ENCODE data around the gene EPO.
A peak's percentile ranks its signal among the peaks of the same experiment; 100 is the strongest.
"Not testable (repeated sequence)": the region's sequence is repeated elsewhere in the genome, so short reads cannot be mapped to it uniquely, and the experiment has no call there.

Gene EPO

GRCh38 chr7:100730136-100730800 is 10.0 kb downstream of the EPO start:
- Histone ChIP-seq H3K4me1 (ENCODE audit: insufficient read depth, low read length) (no peaks in the 10 kb centered on the region), H3K27me3 (ENCODE audit: insufficient read depth, low read length) (no peaks in the 10 kb centered on the region), H3K36me3 (ENCODE audit: insufficient read depth, low read depth, low read length) (no peaks in the 10 kb centered on the region), H3K27ac (ENCODE audit: low read length) (no peak overlapping the region), H3K9ac (ENCODE audit: low read depth, low read length) (no peak overlapping the region), H3K4me3 (ENCODE audit: low read length) (no peak overlapping the region), H3K9me3 (ENCODE audit: insufficient read depth, low read depth, low read length) (no peaks in the 10 kb centered on the region)

GRCh38 chr7:100731937-100732636 is 11.8 kb downstream of the EPO start:
- Histone ChIP-seq H3K27ac (ENCODE audit: low read length) (no peak overlapping the region), H3K36me3 (ENCODE audit: insufficient read depth, low read depth, low read length) (no peaks in the 10 kb centered on the region), H3K9ac (ENCODE audit: low read depth, low read length) (no peak overlapping the region), H3K4me3 (ENCODE audit: low read length) (no peak overlapping the region), H3K4me1 (ENCODE audit: insufficient read depth, low read length) (no peaks in the 10 kb centered on the region), H3K27me3 (ENCODE audit: insufficient read depth, low read length) (no peaks in the 10 kb centered on the region), H3K9me3 (ENCODE audit: insufficient read depth, low read depth, low read length) (no peaks in the 10 kb centered on the region)

GRCh38 chr7:100735730-100736129 is 15.5 kb downstream of the EPO start:
- Histone ChIP-seq H3K9me3 (ENCODE audit: insufficient read depth, low read depth, low read length) (no peaks in the 10 kb centered on the region), H3K4me1 (ENCODE audit: insufficient read depth, low read length) (no peaks in the 10 kb centered on the region), H3K9ac (ENCODE audit: low read depth, low read length) (no peak overlapping the region), H3K27ac (ENCODE audit: low read length) (no peak overlapping the region), H3K27me3 (ENCODE audit: insufficient read depth, low read length) (no peaks in the 10 kb centered on the region), H3K4me3 (ENCODE audit: low read length) (no peak overlapping the region), H3K36me3 (ENCODE audit: insufficient read depth, low read depth, low read length) (no peaks in the 10 kb centered on the region)

GRCh38 chr7:100736671-100737070 is 16.4 kb downstream of the EPO start:
- Histone ChIP-seq H3K27me3 (ENCODE audit: insufficient read depth, low read length) (no peaks in the 10 kb centered on the region), H3K27ac (ENCODE audit: low read length) (no peak overlapping the region), H3K9me3 (ENCODE audit: insufficient read depth, low read depth, low read length) (no peaks in the 10 kb centered on the region), H3K36me3 (ENCODE audit: insufficient read depth, low read depth, low read length) (no peaks in the 10 kb centered on the region), H3K9ac (ENCODE audit: low read depth, low read length) (no peak overlapping the region), H3K4me3 (ENCODE audit: low read length) (no peak overlapping the region), H3K4me1 (ENCODE audit: insufficient read depth, low read length) (no peaks in the 10 kb centered on the region)

- no peaks in the 10 kb centered on the region for H3K9me3 ChIP-seq (ENCODE audit: insufficient read depth, low read depth, low read length)
- H3K9ac ChIP-seq (ENCODE audit: low read depth, low read length) = no peak overlapping the region
- no peaks in the 10 kb centered on the region for H3K27me3 ChIP-seq (ENCODE audit: insufficient read depth, low read length)
- no peaks in the 10 kb centered on the region for H3K4me1 ChIP-seq (ENCODE audit: insufficient read depth, low read length)
- no peak overlapping the region for H3K27ac ChIP-seq (ENCODE audit: low read length)
- no peak overlapping the region for H3K4me3 ChIP-seq (ENCODE audit: low read length)
- H3K36me3 ChIP-seq (ENCODE audit: insufficient read depth, low read depth, low read length) = no peaks in the 10 kb centered on the region
These were observed 19.7 kb downstream of the EPO start for GRCh38 chr7:100739934-100740333.

- H3K36me3 ChIP-seq (ENCODE audit: insufficient read depth, low read depth, low read length) = no peaks in the 10 kb centered on the region
- no peaks in the 10 kb centered on the region for H3K27me3 ChIP-seq (ENCODE audit: insufficient read depth, low read length)
- no peak overlapping the region for H3K4me3 ChIP-seq (ENCODE audit: low read length)
These were observed 24.3 kb downstream of the EPO start for GRCh38 chr7:100744605-100745004.

GRCh38 chr7:100745184-100745583 is 24.9 kb downstream of the EPO start:
- H3K9ac ChIP-seq (ENCODE audit: low read depth, low read length) = peak overlapping the region; percentile 65; the same call in 1 of the 2 replicates
- H3K9me3 ChIP-seq (ENCODE audit: insufficient read depth, low read depth, low read length) = no peaks in the 10 kb centered on the region
- H3K27ac ChIP-seq (ENCODE audit: low read length) = no peak overlapping the region
- H3K4me1 ChIP-seq (ENCODE audit: insufficient read depth, low read length) = no peaks in the 10 kb centered on the region
- H3K36me3 ChIP-seq (ENCODE audit: insufficient read depth, low read depth, low read length) = no peaks in the 10 kb centered on the region
- peak overlapping the region; percentile 63; the same call in 1 of the 2 replicates for H3K4me3 ChIP-seq (ENCODE audit: low read length)
- H3K27me3 ChIP-seq (ENCODE audit: insufficient read depth, low read length) = no peaks in the 10 kb centered on the region

More at GRCh38 chr7:100744605-100745004, 24.3 kb downstream of the EPO start:
- H3K9ac ChIP-seq (ENCODE audit: low read depth, low read length) = no peak overlapping the region
- H3K9me3 ChIP-seq (ENCODE audit: insufficient read depth, low read depth, low read length) = no peaks in the 10 kb centered on the region
- H3K4me1 ChIP-seq (ENCODE audit: insufficient read depth, low read length) = no peaks in the 10 kb centered on the region
- no peak overlapping the region for H3K27ac ChIP-seq (ENCODE audit: low read length)

GRCh38 chr7:100752994-100753393 is 32.7 kb downstream of the EPO start:
- peaks cover 9% of the 10 kb centered on the region; the same call in 1 of the 2 replicates for H3K27me3 ChIP-seq (ENCODE audit: insufficient read depth, low read length)
- no peak overlapping the region for H3K9ac ChIP-seq (ENCODE audit: low read depth, low read length)
- H3K36me3 ChIP-seq (ENCODE audit: insufficient read depth, low read depth, low read length) = no peaks in the 10 kb centered on the region
- H3K4me1 ChIP-seq (ENCODE audit: insufficient read depth, low read length) = no peaks in the 10 kb centered on the region
- H3K9me3 ChIP-seq (ENCODE audit: insufficient read depth, low read depth, low read length) = no peaks in the 10 kb centered on the region
- H3K27ac ChIP-seq (ENCODE audit: low read length) = no peak overlapping the region
- no peak overlapping the region for H3K4me3 ChIP-seq (ENCODE audit: low read length)

GRCh38 chr7:100753750-100754149 is 33.5 kb downstream of the EPO start:
- Histone ChIP-seq H3K4me1 (ENCODE audit: insufficient read depth, low read length) (no peaks in the 10 kb centered on the region), H3K36me3 (ENCODE audit: insufficient read depth, low read depth, low read length) (no peaks in the 10 kb centered on the region), H3K9ac (ENCODE audit: low read depth, low read length) (no peak overlapping the region), H3K27me3 (ENCODE audit: insufficient read depth, low read length) (peaks cover 9% of the 10 kb centered on the region; the same call in 1 of the 2 replicates), H3K27ac (ENCODE audit: low read length) (no peak overlapping the region), H3K9me3 (ENCODE audit: insufficient read depth, low read depth, low read length) (no peaks in the 10 kb centered on the region), H3K4me3 (ENCODE audit: low read length) (no peak overlapping the region)

GRCh38 chr7:100759357-100760171 is 39.3 kb downstream of the EPO start:
- H3K4me3 ChIP-seq (ENCODE audit: low read length) = no peak overlapping the region
- H3K9me3 ChIP-seq (ENCODE audit: insufficient read depth, low read depth, low read length) = no peaks in the 10 kb centered on the region
- no peaks in the 10 kb centered on the region for H3K27me3 ChIP-seq (ENCODE audit: insufficient read depth, low read length)
- peaks cover 3% of the 10 kb centered on the region; the same call in 1 of the 2 replicates for H3K4me1 ChIP-seq (ENCODE audit: insufficient read depth, low read length)
- no peak overlapping the region for H3K9ac ChIP-seq (ENCODE audit: low read depth, low read length)
- no peak overlapping the region for H3K27ac ChIP-seq (ENCODE audit: low read length)
- no peaks in the 10 kb centered on the region for H3K36me3 ChIP-seq (ENCODE audit: insufficient read depth, low read depth, low read length)

- H3K27me3 ChIP-seq (ENCODE audit: insufficient read depth, low read length); H3K36me3 ChIP-seq (ENCODE audit: insufficient read depth, low read depth, low read length); H3K9ac ChIP-seq (ENCODE audit: low read depth, low read length); H3K9me3 ChIP-seq (ENCODE audit: insufficient read depth, low read depth, low read length); H3K4me3 ChIP-seq (ENCODE audit: low read length); H3K4me1 ChIP-seq (ENCODE audit: insufficient read depth, low read length); H3K27ac ChIP-seq (ENCODE audit: low read length): not testable (repeated sequence)
These were observed 42.6 kb downstream of the EPO start for GRCh38 chr7:100762841-100763240.
